ENCODE measurements around the gene HENMT1.
A peak's percentile ranks its signal among the peaks of the same experiment; 100 is the strongest.
"Not testable (repeated sequence)": the region's sequence is repeated elsewhere in the genome, so short reads cannot be mapped to it uniquely, and the experiment has no call there.

The HENMT1 gene

GRCh38 chr1:108671143-108671542 lies 10.2 kb upstream of the HENMT1 start:
- DNase-seq (ENCODE audit: low read depth) = no peak

- no peak for DNase-seq (ENCODE audit: low read depth)
Observed at GRCh38 chr1:108670131-108670773, 9.4 kb upstream of the HENMT1 start.

GRCh38 chr1:108669679-108670078 lies 8.8 kb upstream of the HENMT1 start:
- DNase-seq (ENCODE audit: low read depth) = no peak

GRCh38 chr1:108668777-108669176 lies 7.9 kb upstream of the HENMT1 start:
- DNase-seq (ENCODE audit: low read depth) = no peak

- DNase-seq (ENCODE audit: low read depth) = not testable (repeated sequence)
Observed at GRCh38 chr1:108667422-108667821, 6.5 kb upstream of the HENMT1 start.

GRCh38 chr1:108665771-108666170 lies 4.9 kb upstream of the HENMT1 start:
- no peak for DNase-seq (ENCODE audit: low read depth)

- peak; percentile 13 for DNase-seq (ENCODE audit: low read depth)
Observed at GRCh38 chr1:108665067-108665466, 4.2 kb upstream of the HENMT1 start.

GRCh38 chr1:108664481-108664880 lies 3.6 kb upstream of the HENMT1 start:
- no peak for DNase-seq (ENCODE audit: low read depth)

- DNase-seq (ENCODE audit: low read depth) = no peak
Observed at GRCh38 chr1:108663074-108663473, 2.2 kb upstream of the HENMT1 start.

- DNase-seq (ENCODE audit: low read depth) = peak; percentile 15
Observed at GRCh38 chr1:108657356-108658080, 3.4 kb downstream of the HENMT1 start.

- DNase-seq (ENCODE audit: low read depth) = no peak
Observed at GRCh38 chr1:108653431-108654105, 7.3 kb downstream of the HENMT1 start.

GRCh38 chr1:108646648-108647269 lies 14.1 kb downstream of the HENMT1 start:
- DNase-seq (ENCODE audit: low read depth) = peak; percentile 27

- DNase-seq (ENCODE audit: low read depth) = no peak
Observed at GRCh38 chr1:108646265-108646647, 14.6 kb downstream of the HENMT1 start.

GRCh38 chr1:108645564-108646184 lies 15.2 kb downstream of the HENMT1 start:
- no peak for DNase-seq (ENCODE audit: low read depth)

GRCh38 chr1:108644984-108645383 lies 15.9 kb downstream of the HENMT1 start:
- no peak for DNase-seq (ENCODE audit: low read depth)

- DNase-seq (ENCODE audit: low read depth) = peak; percentile 61
Observed at GRCh38 chr1:108643492-108644335, 17.2 kb downstream of the HENMT1 start.

- not testable (repeated sequence) for DNase-seq (ENCODE audit: low read depth)
Observed at GRCh38 chr1:108640863-108641262, 20.0 kb downstream of the HENMT1 start.

- DNase-seq (ENCODE audit: low read depth) = no peak
Observed at GRCh38 chr1:108639899-108640560, 20.9 kb downstream of the HENMT1 start.

- DNase-seq (ENCODE audit: low read depth) = no peak
Observed at GRCh38 chr1:108636876-108637275, 24.0 kb downstream of the HENMT1 start.

GRCh38 chr1:108634521-108634920 lies 26.4 kb downstream of the HENMT1 start:
- DNase-seq (ENCODE audit: low read depth) = no peak

- DNase-seq (ENCODE audit: low read depth) = no peak
Observed at GRCh38 chr1:108628665-108629064, 32.2 kb downstream of the HENMT1 start.
